Erythroblast (primary cell): Measurements from ENCODE around the gene HERPUD2.

Source experiments
- GATA1 ChIP-seq: IDR thresholded peaks from 2 replicates; pipeline ENCODE4 v1.6.1; 2011; ENCODE audit warnings: low read depth, mild to moderate bottlenecking, control low read depth, low read length, moderate library complexity
- POLR2A ChIP-seq: IDR thresholded peaks from 2 replicates; pipeline ENCODE4 v1.6.1; 2011; ENCODE audit warnings: mild to moderate bottlenecking, low read length

- no peak for TF ChIP-seq GATA1
- no peak for TF ChIP-seq POLR2A
Measured at GRCh38 chr7:35624299-35625186, 70.4 kb downstream of the HERPUD2 start.
